HCT116 (cell line): Measurements from ENCODE around the gene TMEM51. TPM values are rescaled to one million over a fixed set of nuclear protein-coding genes. Genes with fewer than 3 reads are reported as not detected.
A peak's percentile ranks its signal among the peaks of the same experiment; 100 is the strongest.

ENCODE experiments used
- ATAC-seq: fragments of 200-7000 bp; cut with Tn5 transposase; 2 replicates; pipeline ENCODE4 v1.9.1; 2020; ENCODE audit warnings: mild to moderate bottlenecking, moderate library complexity
- BruUV-seq: library from RNA; stranded (reverse); fragments of 400-500 nt; replicated peaks from 2 replicates; lab custom pipeline; 2021; lab: Mats Ljungman, UMichigan
- CTCF ChIA-PET: fragments of 300-600 bp; sonication (Branson Sonifier 250); formaldehyde crosslinking; loops from one replicate; lab custom pipeline; 2021; ENCODE audit warnings: antibody characterized with exemption; lab: Charles Lee
- POLR2A ChIA-PET: fragments of 300-600, 350-600 bp; sonication (Branson Sonifier 250); formaldehyde crosslinking; loops from one replicate; lab custom pipeline; 2021; ENCODE audit warnings: antibody characterized with exemption; lab: Charles Lee
- RAD21 ChIA-PET, 2 experiments: fragments of 300-600 bp; sonication (Branson Sonifier 250); formaldehyde crosslinking; loops; one replicate each; lab custom pipeline; 2023; ENCODE audit warnings: low total read pairs in 2 of 2; ENCODE audit not compliant: uncharacterized antibody in 2 of 2, unreplicated experiment in 2 of 2, low non-redundant PET in 1 of 2; lab: Charles Lee
- DNase-seq: peaks from one replicate; pipeline ENCODE4 v3.0.0-alpha.2; 2010; ENCODE audit warnings: low read depth, low spot score
- H2AFZ ChIP-seq: fragments of 200-600 bp; shearing (Covaris generic), sonication (generic); 2 replicates; pipeline ENCODE4 v1.6.1; 2017; ENCODE audit warnings: low read depth, mixed run types, mixed read lengths, antibody characterized with exemption, low read length; ENCODE audit not compliant: poor library complexity, severe bottlenecking
- H3K27ac ChIP-seq: 2 replicates; pipeline ENCODE4 v1.5.1; 2012; ENCODE audit warnings: low read depth, low read length
- H3K27me3 ChIP-seq: fragments of 200-600 bp; sonication (generic); 2 replicates; pipeline ENCODE4 v1.6.1; 2016; ENCODE audit warnings: mixed run types, low read length, mixed read lengths; ENCODE audit not compliant: insufficient read depth
- H3K36me3 ChIP-seq, 2 experiments: fragments of 200-500 bp in 1 of 2; fragments of 200-600 bp in 1 of 2; sonication (Bioruptor generic) in 1 of 2; sonication (generic) in 1 of 2; 2 replicates each; pipeline versions ENCODE4 v1.5.1 to v1.6.1; 2014 to 2016; ENCODE audit warnings: low read length in 2 of 2, inconsistent platforms in 1 of 2, mixed read lengths in 1 of 2, mixed run types in 1 of 2; ENCODE audit not compliant: insufficient read depth in 2 of 2, control insufficient read depth in 1 of 2
- H3K4me1 ChIP-seq, 2 experiments: fragments of 200-600 bp in 1 of 2; sonication (generic) in 1 of 2; 2 replicates each; pipeline versions ENCODE4 v1.5.1 to v1.6.1; 2012 to 2017; ENCODE audit warnings: low read length in 2 of 2, inconsistent platforms in 1 of 2, mild to moderate bottlenecking in 1 of 2, mixed read lengths in 1 of 2, mixed run types in 1 of 2, moderate library complexity in 1 of 2; ENCODE audit not compliant: insufficient read depth in 2 of 2, control insufficient read depth in 1 of 2
- H3K4me2 ChIP-seq: fragments of 200-600 bp; sonication (generic); 2 replicates; pipeline ENCODE4 v1.6.1; 2017; ENCODE audit warnings: mixed run types, low read length, mixed read lengths
- H3K4me3 ChIP-seq, 2 experiments: fragments of 200-600 bp in 1 of 2; sonication (generic) in 1 of 2; replicated peaks in 1 of 2; 2 replicates each; pipeline ENCODE4 v1.5.1; 2011 to 2016; ENCODE audit warnings: low read length in 2 of 2, control low read depth in 1 of 2, low read depth in 1 of 2, mild to moderate bottlenecking in 1 of 2, mixed read lengths in 1 of 2, mixed run types in 1 of 2
- H3K79me2 ChIP-seq: fragments of 200-600 bp; sonication (generic); 2 replicates; pipeline ENCODE4 v1.6.1; 2017; ENCODE audit warnings: mild to moderate bottlenecking, mixed run types, low read length, moderate library complexity, mixed read lengths; ENCODE audit not compliant: insufficient read depth
- H3K9ac ChIP-seq: fragments of 200-600 bp; sonication (generic); 2 replicates; pipeline ENCODE4 v1.6.1; 2016; ENCODE audit warnings: low read length, mixed read lengths
- H3K9me2 ChIP-seq: fragments of 200-600 bp; sonication (generic), shearing (Covaris generic); 2 replicates; pipeline ENCODE4 v1.6.1; 2017; ENCODE audit warnings: mixed run types, mild to moderate bottlenecking, moderate library complexity; ENCODE audit not compliant: insufficient read depth
- H3K9me3 ChIP-seq, 2 experiments: fragments of 200-500 bp in 1 of 2; fragments of 200-600 bp in 1 of 2; sonication (Bioruptor generic) in 1 of 2; sonication (generic) in 1 of 2; 2 replicates each; pipeline ENCODE4 v1.6.1; 2014 to 2017; ENCODE audit warnings: low read length in 2 of 2, mixed read lengths in 2 of 2, inconsistent platforms in 1 of 2, low read depth in 1 of 2, mild to moderate bottlenecking in 1 of 2, mixed run types in 1 of 2, moderate library complexity in 1 of 2; ENCODE audit not compliant: control insufficient read depth in 1 of 2, insufficient read depth in 1 of 2
- H4K20me1 ChIP-seq: fragments of 200-600 bp; sonication (generic), shearing (Covaris generic); 2 replicates; pipeline ENCODE4 v1.6.1; 2017; ENCODE audit warnings: mixed run types, mild to moderate bottlenecking, moderate library complexity; ENCODE audit not compliant: insufficient read depth
- CBX3 ChIP-seq: IDR thresholded peaks from 2 replicates; pipeline ENCODE4 v1.6.1; 2012; ENCODE audit warnings: low read depth
- CEBPB ChIP-seq: IDR thresholded peaks from 2 replicates; pipeline ENCODE4 v1.6.1; 2012; ENCODE audit warnings: low read depth
- ELF1 ChIP-seq: IDR thresholded peaks from 2 replicates; pipeline ENCODE4 v1.6.1; 2012; ENCODE audit warnings: low read depth, borderline replicate concordance
- EZH2 ChIP-seq: fragments of 200-600 bp; sonication (generic); IDR thresholded peaks from 2 replicates; pipeline ENCODE4 v1.6.1; 2017; ENCODE audit warnings: antibody characterized with exemption, mixed run types
- JUND ChIP-seq: IDR thresholded peaks from 2 replicates; pipeline ENCODE4 v1.6.1; 2012
- POLR2A ChIP-seq: IDR thresholded peaks from 2 replicates; pipeline ENCODE4 v1.7.0; 2011; ENCODE audit warnings: borderline replicate concordance; ENCODE audit not compliant: insufficient read depth, insufficient read length; ENCODE audit errors: extremely low read depth
- POLR2AphosphoS5 ChIP-seq: IDR thresholded peaks from 2 replicates; pipeline ENCODE4 v1.6.1; 2011; ENCODE audit warnings: mild to moderate bottlenecking, low read depth, low read length, moderate library complexity
- REST ChIP-seq: IDR thresholded peaks from 2 replicates; pipeline ENCODE4 v1.6.1; 2012; ENCODE audit warnings: low read depth
- SIN3A ChIP-seq: IDR thresholded peaks from 2 replicates; pipeline ENCODE4 v1.6.1; 2012; ENCODE audit warnings: low read depth
- SP1 ChIP-seq: IDR thresholded peaks from 2 replicates; pipeline ENCODE4 v1.6.1; 2012; ENCODE audit warnings: low read depth
- ZFX ChIP-seq: fragments of 450-650 bp; IDR thresholded peaks from 2 replicates; pipeline ENCODE4 v1.6.1; 2017
- ZNF274 ChIP-seq: fragments of 200-500 bp; sonication (Bioruptor generic); IDR thresholded peaks from 2 replicates; pipeline ENCODE4 v1.6.1; 2014; ENCODE audit warnings: mild to moderate bottlenecking, low read depth, low read length, inconsistent platforms
- intact Hi-C: fragments of 100-400 bp; cut with micrococcal nuclease; formaldehyde crosslinking; loops from 2 replicates; pipeline ENCODE4 v1.10.0; 2022
- total RNA-seq: library from RNA; stranded (reverse); gene quantifications from one replicate; pipeline ENCODE4 v1.2.1, GENCODE V29; 2021; ENCODE audit not compliant: unreplicated experiment

The TMEM51 gene
- total RNA-seq, 1 experiment from 2014 or later, result 16.6 TPM

- intact Hi-C loops, result no loop called here
- POLR2A ChIA-PET, result interaction anchor here (0.5 to 0.6 kb wide), 2 partner anchors 21 to 92 kb away, joined by 3 to 4 read pairs; no protein-coding TSS in a partner anchor
- RAD21 ChIA-PET, result no interaction called here
- Histone ChIP-seq H3K27ac (no peak overlapping the region), H3K27me3 (no peaks in the 10 kb centered on the region), H3K9me3 (no peaks in the 10 kb centered on the region), H3K9me2 (no peaks in the 10 kb centered on the region), H3K4me3 (no peak overlapping the region), H3K4me1 (peaks cover 10 to 31% of the 10 kb centered on the region in 2 experiments; a peak in 3 of 4 replicates), H3K4me2 (no peak overlapping the region), H3K9ac (no peak overlapping the region), H2AFZ (no peak overlapping the region), H4K20me1 (no peaks in the 10 kb centered on the region), H3K36me3 (peaks cover 0 to 21% of the 10 kb centered on the region in 2 experiments; a peak in 1 of 4 replicates), H3K79me2 (no peaks in the 10 kb centered on the region)
- CTCF ChIA-PET, result interaction anchor here (0.7 to 0.9 kb wide), 2 partner anchors 103 to 373 kb away, joined by 3 read pairs; no protein-coding TSS in a partner anchor
- TF ChIP-seq REST, result no peak
- no peak for DNase-seq
- no TSS peak for BruUV-seq
- ATAC-seq, result peak; percentile 47
Observed at GRCh38 chr1:15220825-15221431, 67.4 kb downstream of the TMEM51 start.

GRCh38 chr1:15222653-15223303 lies 69.2 kb downstream of the TMEM51 start:
- Histone ChIP-seq H3K4me2 (no peak overlapping the region), H3K27me3 (no peaks in the 10 kb centered on the region), H2AFZ (no peak overlapping the region), H3K9ac (no peak overlapping the region), H3K27ac (no peak overlapping the region), H3K4me3 (no peak overlapping the region), H3K36me3 (peaks cover 0 to 21% of the 10 kb centered on the region in 2 experiments; a peak in 1 of 4 replicates), H4K20me1 (no peaks in the 10 kb centered on the region), H3K9me2 (no peaks in the 10 kb centered on the region), H3K79me2 (no peaks in the 10 kb centered on the region), H3K9me3 (no peaks in the 10 kb centered on the region), H3K4me1 (peaks cover 10 to 27% of the 10 kb centered on the region in 2 experiments; a peak in 3 of 4 replicates)
- BruUV-seq, result no TSS peak
- CTCF ChIA-PET, result no interaction called here
- ATAC-seq (0 out of 2 replicates have a peak, but pooled peaks have one; percentile 10), DNase-seq (no peak)
- intact Hi-C loops, result no loop called here
- RAD21 ChIA-PET, result no interaction called here
- POLR2A ChIA-PET, result no interaction called here
- no peak for TF ChIP-seq SIN3A
- no peak for TF ChIP-seq EZH2
- TF ChIP-seq ZFX, result no peak
- TF ChIP-seq ELF1, result no peak
- TF ChIP-seq CBX3, result no peak
- TF ChIP-seq REST, result no peak
- no peak for TF ChIP-seq ZNF274
- TF ChIP-seq CEBPB, result no peak
- TF ChIP-seq POLR2A, result no peak
- no peak for TF ChIP-seq JUND
- no peak for TF ChIP-seq SP1
- TF ChIP-seq POLR2AphosphoS5, result no peak; the same call in 1 of the 2 replicates
